SHP77 treated with DMSO at 0.1 percent for 48 hours (cell line): ENCODE results near the gene DNAJB2.

Experiments
- DNase-seq: peaks from one replicate; lab custom pipeline; 2025; lab: John Stamatoyannopoulos, UW

DNAJB2 gene

DNA sequence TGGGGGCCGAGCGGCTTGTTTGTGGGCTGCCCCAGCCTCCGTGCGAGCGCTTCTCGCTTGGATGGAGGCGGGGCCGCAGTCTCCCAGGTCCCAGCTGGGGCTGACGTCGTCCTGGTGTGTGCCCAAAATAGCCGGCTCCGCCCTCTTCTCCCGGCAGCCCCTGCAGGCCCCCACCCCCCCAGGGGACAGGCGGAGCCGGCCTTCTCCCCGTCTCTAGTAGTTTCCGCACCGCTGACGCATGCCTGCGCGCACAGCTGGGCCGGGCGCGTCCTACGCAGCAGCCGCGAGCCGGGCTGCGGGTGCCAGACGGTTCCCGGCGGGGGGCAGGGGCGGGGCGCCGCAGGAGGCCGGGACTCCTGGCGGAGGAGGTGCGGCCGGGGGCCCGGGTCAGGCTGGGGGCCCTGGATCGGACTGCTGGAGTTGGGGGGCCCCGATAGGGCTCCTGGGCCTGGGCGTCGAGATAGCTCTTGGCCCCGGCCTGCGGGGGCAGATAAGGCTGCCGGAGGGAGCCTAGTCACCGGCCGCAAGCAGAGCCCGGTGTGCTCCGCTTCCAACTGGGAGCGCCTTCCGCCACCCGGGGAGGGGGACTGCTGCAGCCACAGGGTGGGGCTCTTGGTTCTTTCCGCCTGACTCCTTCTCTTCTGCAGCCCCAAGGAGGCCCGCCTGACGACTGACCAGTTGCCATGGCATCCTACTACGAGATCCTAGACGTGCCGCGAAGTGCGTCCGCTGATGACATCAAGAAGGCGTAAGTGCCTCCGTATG is at the start of gene DNAJB2:
TSS of gene DNAJB2 (plus strand) at position 216 of the 765 bp plus-strand sequence. CDS start at position 684, 468 bp downstream.
- peak; percentile 91 for DNase-seq

DNA sequence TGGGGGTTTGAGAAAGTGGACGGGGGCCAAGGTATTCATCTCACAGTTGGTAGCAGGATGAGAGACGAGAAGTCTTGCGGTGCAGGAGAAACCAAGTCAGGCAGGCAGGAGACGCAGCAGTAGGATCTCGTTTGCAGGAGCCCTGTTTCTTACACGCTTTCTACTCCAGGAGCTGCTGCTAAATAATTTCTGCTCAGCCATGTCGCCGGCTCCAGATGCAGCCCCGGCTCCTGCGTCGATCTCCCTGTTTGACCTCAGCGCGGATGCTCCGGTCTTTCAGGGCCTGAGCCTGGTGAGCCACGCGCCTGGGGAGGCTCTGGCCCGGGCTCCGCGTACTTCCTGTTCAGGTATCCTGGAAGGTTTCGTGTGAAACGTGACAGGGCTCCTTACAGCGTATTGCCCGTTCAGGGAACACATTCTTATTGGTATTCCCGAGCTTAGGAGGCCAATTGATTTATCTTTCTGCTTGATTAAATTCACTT is 49.1 kb upstream of the DNAJB2 start:
- no peak for DNase-seq

DNA sequence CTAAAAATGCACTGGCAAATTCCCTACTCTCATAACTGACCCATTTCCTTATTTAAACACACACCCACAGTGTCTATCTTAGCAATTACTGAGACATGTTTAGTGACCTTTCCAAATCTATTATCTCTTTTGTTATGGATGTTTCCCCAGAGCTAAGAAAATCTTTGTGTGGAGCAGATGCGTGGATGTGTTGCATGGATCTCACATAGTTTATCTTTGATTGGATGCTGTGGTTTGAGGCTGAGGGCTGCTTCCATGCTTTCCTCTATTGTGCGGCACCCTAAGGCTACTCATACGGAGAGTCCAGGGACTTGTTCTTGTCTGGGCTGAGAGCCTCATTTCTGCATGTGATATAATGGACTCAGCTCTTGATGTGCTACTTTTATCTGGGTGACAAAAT is 44.8 kb upstream of the DNAJB2 start:
- DNase-seq = no peak

DNA sequence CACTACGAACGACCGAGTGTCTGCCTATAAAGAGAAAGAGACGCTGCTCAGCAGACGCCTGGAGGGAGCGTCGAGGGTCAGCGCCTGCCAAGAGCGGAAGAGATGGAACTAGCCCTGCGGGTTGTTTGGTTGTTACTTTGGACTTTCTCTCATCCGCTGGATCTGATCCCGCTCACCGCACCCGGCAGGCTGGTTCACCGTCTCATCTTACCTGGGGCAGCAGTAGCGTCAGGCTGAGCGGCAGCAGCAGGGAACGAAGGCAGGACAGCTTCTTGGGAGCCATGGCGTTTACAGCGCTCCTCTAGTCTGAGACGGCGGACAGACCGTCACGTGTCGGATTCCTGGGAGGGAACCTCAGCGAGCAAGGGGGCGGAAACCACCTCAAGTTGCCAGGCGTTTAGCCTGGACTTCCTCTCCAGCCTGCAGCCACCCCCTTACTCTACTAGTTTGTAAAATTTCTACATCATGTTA is 35.8 kb upstream of the DNAJB2 start:
- DNase-seq = no peak

DNA sequence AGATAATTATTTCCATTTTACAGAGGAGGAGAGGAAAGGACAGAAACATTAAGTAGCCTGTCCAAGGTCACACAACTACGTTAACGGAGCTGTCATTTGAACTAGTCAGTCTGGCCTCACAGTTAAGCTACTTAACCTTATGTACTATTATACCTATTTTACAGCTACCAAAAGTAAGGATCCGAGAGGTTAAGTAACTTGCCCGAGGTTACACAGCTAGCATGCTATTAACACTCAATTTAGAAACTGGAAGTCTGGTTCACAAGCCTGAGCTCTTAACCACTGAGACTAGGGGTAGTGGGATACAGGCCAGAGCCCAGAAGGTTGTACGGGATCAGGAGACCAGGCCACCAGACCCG is 34.4 kb upstream of the DNAJB2 start:
- DNase-seq = peak; percentile 29

DNA sequence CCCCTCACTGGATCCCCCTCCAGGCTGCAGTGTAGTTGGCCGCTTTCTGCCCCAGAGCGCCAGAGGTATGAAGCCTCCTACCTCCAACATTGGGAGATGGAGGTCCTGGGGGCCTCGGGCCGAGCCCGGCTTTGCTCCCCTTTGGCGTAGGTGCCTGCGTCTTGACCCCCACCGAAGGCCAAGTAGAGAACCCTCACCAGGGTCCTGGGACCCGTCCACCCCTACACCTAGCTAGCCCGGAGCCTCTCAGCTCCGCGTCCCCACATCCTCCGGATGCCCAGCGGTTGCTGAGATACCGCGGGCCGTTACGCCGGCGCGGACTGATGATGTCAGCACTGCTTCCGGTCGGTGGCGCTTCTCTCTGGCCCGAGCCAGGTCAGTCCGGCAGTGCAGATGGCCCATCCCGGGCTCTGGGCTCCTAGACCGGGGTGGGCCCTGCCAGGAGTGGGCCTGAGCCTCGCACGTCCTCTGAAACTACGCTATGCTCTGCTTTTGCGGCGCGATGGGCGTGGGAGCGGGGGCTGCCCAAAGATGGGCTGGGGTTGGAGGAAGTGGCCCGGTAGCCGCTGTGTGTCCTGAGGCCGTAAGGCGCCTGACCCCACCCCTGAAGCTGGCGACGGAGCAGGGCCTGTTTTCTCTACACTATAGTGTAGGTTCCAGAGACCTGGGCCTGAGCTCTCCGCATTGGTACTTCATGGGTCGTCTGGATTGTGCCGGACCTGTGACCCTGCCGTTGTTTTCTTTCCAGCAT is 33.8 kb upstream of the DNAJB2 start, which contains the start of the genes GLB1L and STK16:
TSS of gene GLB1L (minus strand) at position 297 of the 751 bp plus-strand sequence. CDS start 1,871 bp downstream, outside the sequence.
TSS of gene STK16 (plus strand) at position 332 of the 751 bp plus-strand sequence. CDS start 521 bp downstream, outside the sequence.
- DNase-seq = peak; percentile 80

DNA sequence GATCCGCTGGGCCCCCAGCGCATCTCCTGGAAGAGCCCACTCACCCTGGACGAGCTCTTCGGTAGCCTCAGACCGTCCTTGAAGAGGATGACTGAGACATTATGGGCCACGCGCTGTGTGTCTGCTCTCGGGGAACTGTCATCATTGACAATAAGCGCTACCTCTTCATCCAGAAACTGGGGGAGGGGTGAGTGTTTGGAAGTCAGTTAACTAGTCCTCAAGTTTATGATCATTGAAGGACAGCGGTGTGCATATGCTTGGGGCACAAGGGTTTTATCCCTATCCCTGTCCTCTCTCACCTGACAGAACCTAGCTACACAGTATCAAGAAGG is 33.3 kb upstream of the DNAJB2 start:
- no peak for DNase-seq

DNA sequence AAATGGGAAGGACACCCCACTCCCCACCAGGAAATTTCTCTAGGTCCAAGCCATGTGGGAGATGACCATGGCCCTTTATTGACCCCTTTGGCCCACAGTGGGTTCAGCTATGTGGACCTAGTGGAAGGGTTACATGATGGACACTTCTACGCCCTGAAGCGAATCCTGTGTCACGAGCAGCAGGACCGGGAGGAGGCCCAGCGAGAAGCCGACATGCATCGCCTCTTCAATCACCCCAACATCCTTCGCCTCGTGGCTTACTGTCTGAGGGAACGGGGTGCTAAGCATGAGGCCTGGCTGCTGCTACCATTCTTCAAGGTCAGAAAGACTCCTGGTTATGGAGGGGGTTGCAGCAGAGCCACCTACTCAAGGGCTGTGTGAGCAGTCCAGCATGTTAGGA is 32.6 kb upstream of the DNAJB2 start:
- no peak for DNase-seq

DNA sequence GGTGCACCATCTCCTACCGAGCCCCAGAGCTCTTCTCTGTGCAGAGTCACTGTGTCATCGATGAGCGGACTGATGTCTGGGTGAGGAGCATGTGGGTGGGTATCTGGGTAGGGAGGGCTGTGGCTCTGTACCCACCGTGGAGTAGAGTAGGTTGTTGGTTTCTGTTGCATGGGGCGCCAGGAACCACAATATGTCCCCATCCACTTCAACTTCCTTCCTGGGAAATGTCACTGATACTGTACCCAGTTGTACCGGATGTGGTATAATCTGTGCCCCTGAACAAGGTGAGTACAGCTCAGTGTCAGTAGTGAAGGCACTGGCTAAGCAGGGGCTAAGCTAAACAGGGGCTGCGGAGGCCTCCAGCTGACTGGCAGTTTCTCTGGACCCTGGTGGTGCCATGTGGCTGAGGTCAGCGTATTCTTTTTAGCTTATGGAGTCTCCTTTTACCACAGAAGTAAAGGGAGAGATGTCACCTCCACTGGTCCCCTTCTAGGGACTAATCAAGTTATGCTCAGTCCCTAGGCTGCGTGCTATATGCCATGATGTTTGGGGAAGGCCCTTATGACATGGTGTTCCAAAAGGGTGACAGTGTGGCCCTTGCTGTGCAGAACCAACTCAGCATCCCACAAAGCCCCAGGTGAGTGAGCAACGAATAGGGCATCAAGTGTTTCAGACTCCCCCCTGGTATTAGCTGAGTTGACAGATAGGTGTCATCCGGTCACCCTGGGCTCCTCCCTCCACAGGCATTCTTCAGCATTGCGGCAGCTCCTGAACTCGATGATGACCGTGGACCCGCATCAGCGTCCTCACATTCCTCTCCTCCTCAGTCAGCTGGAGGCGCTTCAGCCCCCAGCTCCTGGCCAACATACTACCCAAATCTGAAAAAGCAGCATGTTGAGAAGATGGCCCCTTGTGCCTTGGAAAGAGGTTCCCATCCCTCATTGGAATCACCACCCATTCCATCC is 31.2 kb upstream of the DNAJB2 start:
- no peak for DNase-seq

DNA sequence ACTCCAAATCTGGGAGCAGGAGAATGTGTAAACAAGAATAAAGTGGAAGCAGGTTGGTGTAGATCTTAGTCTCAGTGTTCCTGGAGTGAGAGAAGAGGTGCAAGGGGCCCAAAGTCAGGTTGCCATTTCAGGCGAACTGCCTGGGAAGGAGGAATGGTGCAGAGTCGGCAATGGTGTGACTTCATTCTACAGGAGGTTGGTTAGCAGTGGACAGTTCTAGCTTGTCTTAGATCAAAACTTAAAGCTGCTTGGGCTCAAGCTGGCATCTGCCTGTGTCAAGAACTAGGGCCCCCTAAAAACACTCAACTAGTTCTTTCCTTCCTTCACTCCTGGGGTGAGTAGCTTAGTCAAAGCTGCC is 30.3 kb upstream of the DNAJB2 start:
- no peak for DNase-seq

DNA sequence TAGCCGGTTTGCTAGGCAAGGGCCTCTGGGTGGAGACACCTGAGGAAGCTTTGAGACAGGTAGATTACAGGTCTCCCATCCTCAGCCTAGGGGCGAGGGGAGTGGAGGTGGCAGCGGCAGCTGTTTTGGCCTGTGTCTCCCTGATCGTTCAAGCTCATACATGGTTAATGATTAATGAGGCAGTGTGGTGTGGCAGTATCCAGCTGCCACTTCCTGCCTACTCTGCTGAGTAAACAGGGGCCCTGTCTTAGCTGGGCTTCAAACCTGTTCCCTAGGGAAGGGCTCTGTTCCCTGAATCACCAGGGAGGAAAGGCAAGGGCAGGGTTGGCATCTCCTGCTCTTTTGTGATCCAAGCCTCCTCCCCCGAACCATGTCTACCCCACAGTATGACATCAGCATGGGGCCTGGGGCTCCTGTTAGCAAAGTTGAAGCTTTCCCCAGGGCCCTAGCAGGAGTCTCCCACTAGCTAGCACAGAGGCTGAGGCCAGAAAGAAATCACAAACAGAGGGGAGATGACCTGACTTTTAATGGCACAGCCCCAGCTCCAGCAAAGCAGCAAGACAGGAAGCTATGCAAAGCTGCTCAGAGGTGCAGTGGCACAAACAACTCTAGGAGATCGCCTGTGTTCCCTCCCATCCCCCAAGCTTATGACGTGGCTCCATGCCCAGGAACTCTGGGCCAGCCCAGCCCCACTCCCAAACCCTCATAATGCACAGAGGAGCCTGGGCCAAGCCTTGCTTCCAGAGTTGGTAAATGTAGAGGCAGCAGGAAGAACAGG is 29.8 kb upstream of the DNAJB2 start:
- DNase-seq = peak; percentile 64

DNA sequence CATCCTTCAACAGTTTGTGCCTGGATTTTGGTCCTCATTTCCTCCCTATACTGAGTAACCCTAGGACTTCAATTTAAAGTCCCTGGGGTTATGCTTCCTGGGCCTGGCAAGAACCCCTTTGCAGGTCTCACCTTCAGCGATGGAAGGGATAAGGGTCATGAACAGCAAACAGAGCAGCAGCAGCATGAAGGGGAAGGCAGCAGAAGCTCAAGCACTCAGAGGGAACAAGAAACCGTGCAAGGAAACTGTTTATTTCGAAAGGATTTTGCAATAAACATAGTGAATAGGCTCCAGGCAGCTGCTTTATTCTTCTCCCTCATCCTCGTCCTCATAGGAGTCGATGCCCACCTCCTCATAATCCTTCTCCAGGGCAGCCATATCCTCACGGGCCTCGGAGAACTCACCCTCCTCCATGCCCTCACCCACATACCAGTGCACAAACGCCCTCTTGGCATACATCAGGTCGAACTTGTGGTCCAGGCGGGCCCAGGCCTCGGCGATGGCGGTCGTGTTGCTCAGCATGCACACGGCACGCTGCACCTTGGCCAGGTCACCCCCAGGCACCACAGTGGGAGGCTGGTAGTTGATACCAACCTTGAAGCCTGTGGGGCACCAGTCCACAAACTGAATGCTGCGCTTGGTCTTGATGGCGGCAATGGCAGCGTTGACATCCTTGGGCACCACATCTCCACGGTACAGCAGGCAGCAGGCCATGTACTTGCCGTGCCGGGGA is 29.0 kb upstream of the DNAJB2 start:
- no peak for DNase-seq

DNA sequence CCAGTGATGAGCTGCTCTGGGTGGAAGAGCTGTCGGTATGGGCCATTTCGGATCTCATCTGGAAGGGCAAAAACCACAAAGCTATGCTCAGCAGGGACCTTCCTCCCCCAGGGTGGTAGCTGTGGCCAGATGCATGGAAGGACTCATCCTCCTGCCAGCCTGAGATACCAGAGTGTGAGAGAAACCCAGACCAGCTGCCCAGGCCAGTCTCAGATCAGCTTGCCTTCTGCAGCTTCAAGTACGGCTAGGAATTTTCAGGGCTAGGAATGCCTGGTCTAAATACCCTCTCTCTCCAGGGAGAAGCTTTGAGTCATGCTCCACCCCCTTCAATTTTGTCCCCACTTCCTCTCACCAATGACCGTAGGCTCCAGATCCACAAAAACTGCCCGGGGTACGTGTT is 27.5 kb upstream of the DNAJB2 start:
- DNase-seq = no peak

DNA sequence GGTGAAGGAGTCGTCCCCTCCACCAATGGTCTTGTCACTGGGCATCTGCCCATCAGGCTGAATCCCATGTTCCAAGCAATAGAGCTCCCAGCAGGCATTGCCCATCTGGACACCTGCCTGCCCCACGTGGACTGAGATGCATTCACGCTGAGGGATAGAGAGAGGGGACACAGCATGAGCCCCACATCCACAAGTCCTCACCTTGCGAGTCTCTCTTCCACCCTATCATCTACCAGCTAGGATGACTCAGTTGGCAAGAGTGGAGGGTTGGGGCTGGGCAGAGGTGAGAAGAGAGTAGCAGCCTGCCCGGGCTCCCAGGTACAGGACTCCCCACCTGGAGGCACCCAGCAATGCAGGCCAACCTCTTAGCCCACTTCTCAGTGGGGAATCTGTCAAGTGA is 27.1 kb upstream of the DNAJB2 start:
- no peak for DNase-seq

DNA sequence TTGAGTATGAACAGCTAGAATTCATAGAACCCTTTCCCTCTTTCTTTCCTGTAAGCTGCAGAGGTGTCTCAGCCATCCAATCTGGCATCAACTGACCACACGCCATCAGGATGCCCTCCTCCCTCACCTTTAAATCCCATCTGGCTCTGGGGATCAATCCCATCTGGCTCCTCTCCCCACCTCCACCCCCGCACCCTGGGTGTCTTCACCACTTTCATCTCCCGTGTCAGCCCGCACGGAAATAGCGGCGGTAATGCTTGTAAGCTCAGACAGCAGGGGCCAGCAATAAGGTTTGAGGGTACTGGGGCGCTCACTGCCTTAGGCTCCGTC is 26.6 kb upstream of the DNAJB2 start:
- no peak for DNase-seq

DNA sequence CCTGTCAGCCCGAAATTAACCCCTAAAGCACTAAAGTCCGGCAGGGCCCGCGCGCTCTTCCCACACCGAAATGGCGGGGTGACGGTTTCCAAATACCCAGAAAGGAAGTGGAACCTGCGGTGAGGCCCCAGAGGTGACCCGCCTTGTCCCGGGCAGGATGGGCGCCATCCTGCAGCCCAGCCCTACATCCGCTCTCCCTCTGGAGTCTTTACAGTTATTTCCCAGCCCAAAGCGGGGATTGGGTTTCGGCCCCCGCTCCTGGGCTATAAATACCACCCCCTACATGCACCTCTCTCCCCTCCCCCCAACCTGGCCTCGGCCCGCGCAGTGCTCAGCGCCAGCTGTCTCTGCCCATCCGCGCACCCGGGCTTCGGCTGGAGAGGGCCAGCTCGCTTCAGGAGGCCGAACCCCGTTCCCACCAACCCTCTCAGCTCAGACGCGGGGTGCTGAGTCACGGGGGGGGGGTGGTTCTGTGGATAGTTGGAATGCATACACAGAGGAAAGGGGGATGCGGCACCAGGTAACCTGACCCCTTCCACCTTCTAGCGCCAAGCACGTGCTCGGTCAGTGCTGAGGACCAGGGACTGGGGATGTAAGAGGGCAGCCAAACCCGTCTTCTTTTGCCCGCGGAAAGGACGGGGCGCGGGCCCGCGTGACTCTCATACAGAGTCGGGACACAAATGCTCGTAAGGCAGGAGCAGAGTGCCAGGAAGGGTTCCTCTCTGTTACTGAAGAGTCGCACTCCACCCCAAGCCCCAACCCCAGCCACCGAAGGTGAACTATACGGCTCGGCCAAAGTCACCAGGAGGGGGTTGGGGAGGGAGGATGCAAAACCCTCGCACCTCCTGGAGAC is 26.0 kb upstream of the DNAJB2 start, which contains the start of gene TUBA4B:
TSS of gene TUBA4B (plus strand) at position 344 of the 853 bp plus-strand sequence. CDS start at position 509, 165 bp downstream.
- no peak for DNase-seq

DNA sequence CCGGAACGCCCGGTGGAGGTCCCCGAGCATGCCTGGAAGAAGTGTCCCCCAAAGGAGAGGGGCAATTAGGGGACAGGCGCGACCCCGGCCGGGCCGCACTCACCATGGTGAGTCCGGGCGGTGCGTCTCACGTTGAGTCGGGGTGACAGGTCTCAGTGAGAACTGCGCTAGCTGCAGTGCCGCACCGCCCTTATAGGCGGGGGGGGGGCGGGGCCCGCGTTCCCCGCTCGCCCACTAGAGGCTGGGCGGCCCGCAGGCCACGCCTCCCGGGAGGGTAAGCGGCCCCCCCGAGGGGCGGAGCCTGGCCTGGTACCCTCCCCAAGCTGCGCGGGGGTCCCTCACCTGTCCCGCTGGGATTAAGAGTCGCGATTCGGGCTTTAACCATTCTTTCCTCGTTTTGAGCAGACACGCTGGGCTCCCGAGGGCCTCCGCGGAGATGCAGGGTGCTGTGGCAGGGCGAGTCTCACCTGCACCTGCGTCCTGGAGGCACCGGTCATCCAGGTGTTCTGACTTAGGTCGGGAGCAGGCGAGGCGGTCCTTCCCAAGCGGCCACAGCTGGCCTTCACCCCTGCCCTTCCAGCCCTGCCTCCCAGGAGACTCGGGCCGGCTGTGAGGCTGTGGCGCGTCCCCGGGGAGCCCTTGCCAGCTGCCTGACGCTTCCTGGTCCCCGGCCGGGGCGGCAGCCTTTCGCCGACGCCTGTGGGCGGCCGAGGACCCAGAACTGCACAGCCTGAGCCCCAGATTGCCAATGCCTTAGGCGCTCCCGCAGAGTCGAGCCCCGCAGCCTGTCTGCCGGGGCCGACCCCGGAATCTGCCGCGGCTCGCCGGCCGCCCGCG is 25.2 kb upstream of the DNAJB2 start, which contains the start of gene TUBA4A:
TSS of gene TUBA4A (minus strand) at position 166 of the 837 bp plus-strand sequence. CDS start at position 106, 60 bp downstream.
- peak; percentile 61 for DNase-seq

DNA sequence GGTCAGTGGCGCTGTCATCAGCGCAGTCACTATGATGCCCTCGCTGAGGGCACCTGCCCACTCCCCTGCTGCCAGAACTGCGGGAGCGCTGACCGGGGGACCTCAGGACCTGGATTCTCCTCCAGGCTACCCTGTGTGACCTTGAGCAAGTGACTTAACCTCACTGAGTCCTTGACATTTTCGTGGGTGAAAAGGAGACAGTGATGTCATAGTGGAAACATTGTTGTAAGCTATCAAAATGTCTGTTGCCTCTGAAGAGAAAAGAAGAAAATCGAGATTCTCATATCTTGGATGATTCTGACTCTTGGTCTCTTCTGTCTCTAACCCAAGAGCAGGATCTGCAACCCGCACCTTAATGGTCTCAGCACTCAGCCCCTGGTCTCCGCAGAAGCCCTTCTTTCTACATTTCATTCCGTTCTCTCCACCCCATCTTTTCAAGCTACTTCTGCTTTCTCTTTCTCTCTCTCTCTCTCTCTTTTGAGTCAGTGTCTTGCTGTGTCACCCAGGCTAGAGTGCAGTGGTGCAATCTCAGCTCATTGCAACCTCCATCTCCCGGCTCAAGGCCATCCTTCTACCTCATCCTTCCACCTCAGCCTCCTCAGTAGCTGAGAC is 24.5 kb upstream of the DNAJB2 start:
- no peak for DNase-seq
